GM10248 (cell line): Measurements from ENCODE around the gene CSTB.

ENCODE experiments used
- CTCF ChIA-PET: fragments of 300-600 bp; sonication (Branson Sonifier 250); formaldehyde crosslinking; extraction: SDS; loops from one replicate; lab custom pipeline; 2021; ENCODE audit warnings: antibody characterized with exemption; lab: Yijun Ruan, JAX
- POLR2A ChIA-PET: fragments of 350-650 bp; sonication (Branson Sonifier 250); formaldehyde crosslinking; extraction: SDS; loops from one replicate; lab custom pipeline; 2020; ENCODE audit warnings: antibody characterized with exemption; lab: Yijun Ruan, JAX
- DNase-seq: peaks from one replicate; pipeline ENCODE4 v3.0.0; 2012; ENCODE audit errors: extremely low spot score
- CTCF ChIP-seq: IDR thresholded peaks from 2 replicates; pipeline ENCODE4 v1.5.1; 2012; ENCODE audit warnings: mild to moderate bottlenecking, low read depth; ENCODE audit errors: extremely low read depth, missing control alignments, control extremely low read depth

The CSTB gene

GRCh38 chr21:43814215-43815106, 38.4 kb upstream of the CSTB start:
- CTCF ChIA-PET, result interaction anchor here (1.1 kb wide), 1 partner anchor 124 kb away, joined by 4 read pairs; no protein-coding TSS in a partner anchor
- no peak for TF ChIP-seq CTCF
- POLR2A ChIA-PET, result no interaction called here
- no peak for DNase-seq

DNA sequence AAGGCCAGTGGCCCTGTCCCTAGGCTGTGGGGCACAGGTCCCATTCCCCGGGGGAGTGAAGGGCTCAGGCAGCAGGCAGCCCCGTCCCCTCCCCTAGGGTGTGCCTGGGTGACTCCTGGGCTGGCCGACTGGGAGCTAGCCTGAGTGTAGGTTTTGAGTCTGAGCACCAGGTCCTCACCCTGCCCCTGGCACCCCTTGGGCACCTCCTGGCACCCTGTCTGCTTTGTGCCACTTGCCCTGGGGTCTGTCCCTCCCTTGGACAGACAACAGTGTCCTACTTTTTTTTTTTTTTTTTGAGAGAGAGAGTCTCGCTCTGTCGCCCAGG, 37.5 kb upstream of the CSTB start:
- CTCF ChIA-PET, result interaction anchor here (1.1 kb wide), 1 partner anchor 125 kb away, joined by 4 read pairs; no protein-coding TSS in a partner anchor
- no peak for DNase-seq
- POLR2A ChIA-PET, result no interaction called here
- TF ChIP-seq CTCF, result no peak

GRCh38 chr21:43812957-43813655, 37.0 kb upstream of the CSTB start:
- CTCF ChIA-PET, result interaction anchor here (2.7 kb wide), 1 partner anchor 126 kb away, joined by 18 read pairs; no protein-coding TSS in a partner anchor
- POLR2A ChIA-PET, result no interaction called here

GRCh38 chr21:43812139-43812821, 36.2 kb upstream of the CSTB start:
- CTCF ChIA-PET, result interaction anchor here (0.9 to 2.7 kb wide), 6 partner anchors 11 to 158 kb away, joined by 3 to 18 read pairs (median 8); no protein-coding TSS in a partner anchor

More at GRCh38 chr21:43812957-43813655, 37.0 kb upstream of the CSTB start:
- TF ChIP-seq CTCF, result no peak
- no peak for DNase-seq

DNA sequence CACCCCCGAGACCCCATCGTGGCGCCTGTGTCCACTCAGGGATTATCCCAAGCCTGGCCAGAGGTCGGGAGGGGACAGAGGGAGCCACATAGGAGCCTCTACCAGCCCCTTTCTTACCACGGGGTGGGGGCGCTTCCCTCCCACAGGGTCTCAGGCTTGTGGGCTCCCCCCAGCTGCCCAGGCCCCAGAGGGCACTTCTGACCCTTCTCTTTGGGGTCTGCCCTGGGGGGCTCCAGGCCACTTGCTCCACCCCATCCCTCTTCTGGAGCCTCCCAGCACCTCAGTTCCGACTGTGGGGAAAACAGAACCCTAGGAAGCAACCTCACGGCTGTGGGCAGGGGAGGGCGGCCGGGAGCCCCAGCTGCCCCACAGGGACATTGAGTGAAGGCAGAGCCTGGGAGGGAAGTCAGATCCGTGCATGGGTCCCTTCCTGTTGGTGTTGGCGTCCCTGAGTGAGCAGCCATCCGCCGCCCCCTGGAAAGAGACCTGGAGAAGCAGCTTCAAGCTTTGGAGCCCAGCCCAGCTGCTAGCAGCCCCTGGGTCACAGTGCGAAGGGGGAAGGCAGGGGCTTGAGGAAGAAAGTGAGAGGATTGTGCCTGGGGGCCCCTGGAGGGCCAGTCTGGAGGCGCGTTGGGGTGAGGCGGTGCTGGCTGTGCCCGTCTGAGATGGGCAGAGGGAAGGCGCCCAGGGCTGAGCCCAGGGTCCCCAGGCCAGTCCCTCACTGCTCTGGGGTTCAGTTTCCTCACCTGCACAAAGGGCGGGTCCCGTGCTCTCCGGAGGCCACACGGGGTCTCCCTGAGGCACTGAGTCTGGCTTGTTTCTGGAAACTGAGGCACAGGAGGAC, 35.4 kb upstream of the CSTB start:
- DNase-seq, result no peak
- ChIA-PET POLR2A (no interaction called here), CTCF (interaction anchor here (0.6 to 2.7 kb wide), 28 partner anchors 8 to 490 kb away, joined by 3 to 18 read pairs (median 4); partner anchors contain the start of gene RRP1)
- TF ChIP-seq CTCF, result no peak

More at GRCh38 chr21:43812139-43812821, 36.2 kb upstream of the CSTB start:
- no peak for TF ChIP-seq CTCF
- DNase-seq, result no peak
- POLR2A ChIA-PET, result no interaction called here
